ENCODE measurements around the gene CSHL1.

Gene CSHL1

DNA sequence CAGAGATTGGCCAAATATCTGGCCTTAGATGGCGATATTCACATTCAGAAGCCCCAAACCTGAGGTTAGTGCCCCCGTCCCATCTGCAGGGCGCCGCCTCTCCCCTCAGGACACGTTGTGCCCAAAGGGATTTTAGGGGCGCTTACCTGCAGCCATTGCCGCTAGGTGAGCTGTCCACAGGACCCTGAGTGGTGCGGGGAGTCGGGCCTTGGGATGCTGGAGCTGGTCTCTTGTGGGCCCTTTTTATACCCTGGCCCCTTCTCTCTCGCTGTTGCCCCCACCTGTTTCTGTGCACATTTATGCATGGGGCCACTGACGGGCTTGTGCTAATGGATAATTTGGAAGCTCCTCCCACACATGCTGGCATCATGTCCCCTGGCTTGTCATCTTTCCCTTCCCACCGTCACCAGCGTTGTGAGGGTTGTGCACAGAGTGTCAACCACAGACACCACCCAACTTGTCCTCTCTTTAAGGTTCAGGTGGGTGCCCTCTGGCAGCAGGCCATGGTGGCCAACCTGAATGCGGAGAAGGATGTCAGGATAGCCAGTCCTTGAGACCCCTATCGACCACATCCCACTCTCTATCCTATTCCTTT, at the start of gene CSHL1:
CSHL1 (minus strand) TSS at position 218 of the 595 bp plus-strand sequence; CDS start at position 156, 62 bp downstream.
- DNase-seq (ENCODE audit: low read depth) = no peak

DNA sequence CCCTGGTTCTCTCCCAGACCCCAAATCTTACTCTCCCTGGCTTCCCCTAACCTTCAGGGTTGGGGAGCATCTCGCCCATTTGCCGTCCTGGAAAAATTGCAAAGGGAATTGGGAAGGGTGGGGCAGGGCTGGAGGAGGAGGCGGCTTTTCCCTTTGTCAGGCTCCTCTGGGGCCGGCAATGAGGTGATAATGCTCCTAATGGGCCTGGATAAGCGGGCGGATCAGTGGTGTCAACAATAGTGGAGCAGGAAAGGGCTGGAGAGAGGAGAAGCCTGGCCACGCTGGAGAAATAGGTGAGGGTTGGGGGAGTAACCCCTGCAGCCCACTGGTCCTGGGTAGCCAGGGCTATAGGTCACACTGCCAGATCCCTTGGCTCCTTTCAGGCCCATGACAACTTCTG, 49.4 kb upstream of the CSHL1 start:
- DNase-seq (ENCODE audit: low read depth) = no peak

DNA sequence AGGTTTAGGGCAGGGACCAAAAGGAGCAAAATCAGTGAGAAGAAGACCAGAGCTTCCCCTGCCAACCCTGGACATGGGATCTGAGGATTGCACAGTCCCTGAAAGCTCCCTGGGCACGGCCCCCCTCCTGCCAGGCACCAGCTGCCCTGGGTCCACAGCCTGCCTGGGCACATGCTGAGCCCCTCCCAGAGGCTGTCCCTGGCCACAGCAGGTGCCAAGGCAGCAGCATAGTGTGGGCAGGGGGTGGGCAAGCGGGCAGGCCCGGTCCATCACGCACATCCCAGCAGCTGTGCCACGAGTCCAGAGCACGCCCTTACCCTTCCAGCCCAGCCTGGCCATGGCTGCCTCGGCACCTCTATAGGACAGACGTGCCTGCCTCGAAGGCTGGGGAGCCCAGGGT, 48.9 kb upstream of the CSHL1 start:
- no peak for DNase-seq (ENCODE audit: low read depth)

DNA sequence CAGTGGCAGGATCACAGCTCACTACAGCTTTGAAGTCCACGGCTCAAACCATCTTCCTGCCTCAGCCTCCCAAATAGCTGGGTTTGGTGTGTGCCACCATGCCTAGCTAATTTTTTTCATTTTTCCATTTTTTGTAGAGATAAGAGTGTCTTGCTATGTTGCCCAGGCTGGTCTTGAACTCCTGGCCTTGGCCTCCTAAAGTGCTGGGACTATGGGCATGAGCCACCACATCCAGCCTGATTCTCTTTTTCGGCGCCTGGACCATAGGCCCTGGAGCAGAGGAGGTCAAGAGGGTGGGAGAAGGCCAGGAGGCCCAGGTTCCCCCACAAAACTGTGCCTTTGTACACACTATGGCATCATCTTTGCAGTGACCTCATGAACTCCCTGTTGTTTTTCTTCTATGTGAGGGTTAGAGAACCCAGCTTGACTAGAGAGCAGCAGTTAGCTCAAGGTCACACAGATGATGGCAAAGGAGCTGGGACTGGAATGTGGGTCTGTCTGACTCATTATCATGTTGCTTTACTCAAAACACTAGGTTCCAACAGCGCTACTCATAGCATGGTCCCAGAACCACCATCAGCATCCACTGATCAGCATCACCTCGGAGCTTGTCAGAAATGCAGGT, 45.4 kb upstream of the CSHL1 start:
- DNase-seq (ENCODE audit: low read depth) = peak; percentile 73

DNA sequence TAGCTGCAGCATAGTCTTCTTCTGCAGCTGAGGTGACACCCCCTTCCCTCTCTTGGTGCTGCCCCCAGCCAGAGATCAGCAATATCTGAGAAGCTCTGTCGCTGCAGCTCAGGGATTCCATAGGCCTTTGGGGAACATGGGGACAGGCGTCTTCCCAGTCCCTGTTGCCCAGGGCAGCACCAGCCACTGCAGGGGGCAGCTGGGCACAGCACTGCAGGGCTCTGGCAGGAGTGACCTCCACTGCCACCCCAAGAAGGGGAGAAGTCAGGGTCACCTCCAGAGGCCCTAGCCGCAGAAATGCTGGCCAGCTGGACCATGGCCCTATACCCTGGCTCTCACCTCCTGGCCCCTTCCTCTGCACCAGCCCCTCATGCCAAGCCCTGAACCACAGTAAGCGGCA, 44.7 kb upstream of the CSHL1 start:
- DNase-seq (ENCODE audit: low read depth) = no peak

DNA sequence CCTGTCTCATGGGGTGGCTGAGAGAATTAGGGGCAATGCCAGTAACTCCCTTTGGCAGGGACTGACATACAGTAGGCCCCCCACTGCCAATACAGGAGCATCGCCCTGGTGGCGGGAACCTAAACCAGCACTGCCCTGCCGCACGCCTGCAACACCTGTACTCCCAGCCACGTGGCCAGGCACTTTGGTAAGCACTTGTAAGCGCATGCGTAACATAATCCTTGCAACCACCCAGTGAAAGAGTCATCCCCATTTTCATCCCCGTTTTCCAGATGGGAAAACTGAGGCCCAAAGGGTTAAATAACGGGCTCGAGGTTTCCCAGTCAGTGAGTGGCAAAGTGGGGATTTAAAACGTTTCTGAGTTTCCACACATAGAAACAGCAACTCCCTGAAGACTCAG, 44.2 kb upstream of the CSHL1 start:
- DNase-seq (ENCODE audit: low read depth) = no peak

DNA sequence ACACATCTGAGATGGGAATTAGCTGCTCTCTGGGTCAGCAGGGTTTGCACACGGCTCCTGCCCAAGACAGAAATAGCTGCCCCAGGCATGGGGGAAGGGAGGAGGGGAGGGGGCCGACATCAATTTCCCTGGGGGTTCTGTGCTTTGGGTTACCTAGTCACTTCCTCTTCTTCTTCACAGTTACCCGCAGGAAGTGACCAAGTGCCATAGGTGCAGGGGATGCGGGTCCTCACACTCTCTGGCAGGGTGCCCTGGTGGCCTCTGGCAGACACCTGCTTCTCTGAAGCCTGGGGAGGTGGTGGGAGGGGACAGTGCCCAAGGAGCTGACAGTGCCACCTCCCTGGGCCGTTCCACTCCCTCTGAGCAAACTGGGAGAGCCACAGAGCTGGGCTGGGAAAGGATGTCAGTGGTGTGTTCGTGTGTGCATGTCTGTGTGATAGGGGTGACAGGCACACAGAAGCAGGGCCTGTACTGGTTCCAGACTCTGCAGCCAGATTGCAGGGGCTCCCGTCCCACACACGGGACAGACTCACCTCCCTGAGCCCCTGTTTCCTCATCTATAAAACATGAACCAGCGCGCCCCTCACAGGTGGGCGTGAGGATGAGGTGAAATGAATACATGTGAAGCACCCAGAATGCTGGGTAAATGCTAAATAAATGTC, 43.5 kb upstream of the CSHL1 start:
- DNase-seq (ENCODE audit: low read depth) = no peak

DNA sequence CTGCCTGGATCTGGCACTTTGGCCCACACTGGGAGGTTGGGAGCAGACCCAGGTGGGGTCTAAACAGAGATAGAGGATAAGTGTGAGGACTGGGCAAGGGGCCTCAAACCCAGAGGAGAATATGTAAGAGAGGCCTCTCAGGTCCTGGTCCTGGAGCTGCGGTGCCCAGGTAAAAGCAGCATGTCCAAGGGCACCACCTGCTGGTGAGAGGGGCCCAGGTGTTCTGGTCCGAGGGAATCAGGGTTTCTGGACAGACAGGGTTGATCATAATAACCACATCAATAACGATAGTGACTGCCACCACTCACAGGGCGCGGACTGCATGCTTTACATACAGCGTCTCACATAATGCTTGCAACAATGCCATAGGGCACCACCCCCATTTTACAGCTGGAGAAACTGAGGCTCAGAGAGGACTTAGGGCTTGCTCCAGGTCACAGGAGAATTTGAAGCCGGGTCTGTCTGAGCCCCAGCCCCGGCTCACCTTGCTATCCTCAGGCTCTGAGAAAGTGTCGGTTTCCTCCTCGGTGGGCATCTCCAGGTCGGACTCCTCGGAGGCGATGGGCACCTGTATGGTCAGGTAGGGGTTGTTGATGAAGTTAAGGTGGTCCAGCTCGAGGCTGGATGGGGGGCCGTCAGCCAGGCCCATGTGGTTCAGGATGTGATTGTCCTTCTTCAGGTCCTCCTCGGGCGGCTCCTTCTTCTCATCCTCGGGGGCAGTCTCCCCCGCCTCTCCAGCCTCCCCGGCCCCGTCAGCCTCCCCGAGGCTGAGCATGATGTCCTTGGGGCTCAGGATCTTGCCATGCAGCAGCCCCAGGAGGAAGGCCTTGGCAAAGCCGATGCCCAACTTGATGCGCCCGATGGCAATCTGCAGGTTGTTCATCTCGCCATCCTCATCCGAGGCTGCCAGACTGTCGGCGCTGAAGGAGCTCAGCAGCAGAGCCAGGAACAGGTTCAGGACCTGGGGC, 40.2 kb upstream of the CSHL1 start:
- no peak for DNase-seq (ENCODE audit: low read depth)

DNA sequence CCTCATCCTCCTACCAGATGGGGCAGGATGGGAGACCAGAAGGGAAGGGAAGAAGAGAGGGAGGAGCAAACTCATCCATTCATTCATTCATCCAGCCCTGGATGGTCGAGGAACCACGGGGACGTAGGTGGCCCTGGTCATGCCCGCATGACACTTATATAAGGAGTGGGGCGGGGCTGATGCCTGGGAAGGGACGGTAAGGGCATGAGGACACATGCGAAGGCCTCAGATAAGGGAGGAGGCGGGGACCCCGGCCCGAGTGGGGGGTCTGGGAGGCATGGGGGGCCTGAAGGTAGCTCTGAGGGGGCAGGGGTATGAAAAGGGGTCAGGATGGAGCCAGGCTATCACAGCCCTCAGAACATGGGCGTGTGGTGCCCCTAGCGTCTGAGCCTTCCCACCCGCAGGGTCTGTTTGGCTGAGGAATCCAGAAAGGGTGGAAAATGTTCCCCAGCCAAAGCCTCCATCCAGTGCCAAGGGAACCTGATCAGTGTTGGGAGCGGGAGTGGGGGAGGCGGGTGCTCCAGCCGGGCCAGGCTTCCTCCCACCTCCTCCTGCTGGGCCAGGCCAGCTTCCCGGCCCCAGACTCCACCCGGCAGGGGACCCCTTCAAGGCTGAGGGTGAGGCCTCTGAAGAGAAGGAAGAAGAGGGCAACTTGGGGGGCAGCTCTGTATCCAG, 38.7 kb upstream of the CSHL1 start:
- no peak for DNase-seq (ENCODE audit: low read depth)

DNA sequence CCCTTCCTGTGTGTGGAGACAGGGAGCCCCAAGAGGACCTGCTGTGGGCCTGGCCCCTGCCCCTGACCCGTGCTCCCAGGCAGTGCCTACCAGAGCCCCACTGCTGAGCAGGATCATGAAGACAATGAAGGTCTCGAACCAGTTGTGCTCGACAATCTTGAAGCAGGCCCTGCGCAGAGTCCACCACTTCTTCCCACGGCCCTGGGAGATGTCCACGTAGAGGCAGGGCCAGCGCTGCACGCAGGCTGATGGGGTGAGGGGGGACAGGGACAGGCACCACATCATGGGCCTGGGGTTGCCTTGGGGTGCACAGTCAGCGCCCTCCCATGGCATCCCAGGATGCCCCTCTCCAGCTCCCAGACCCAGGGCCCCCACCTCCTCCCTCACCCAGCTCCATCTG, 37.5 kb upstream of the CSHL1 start:
- DNase-seq (ENCODE audit: low read depth) = no peak

DNA sequence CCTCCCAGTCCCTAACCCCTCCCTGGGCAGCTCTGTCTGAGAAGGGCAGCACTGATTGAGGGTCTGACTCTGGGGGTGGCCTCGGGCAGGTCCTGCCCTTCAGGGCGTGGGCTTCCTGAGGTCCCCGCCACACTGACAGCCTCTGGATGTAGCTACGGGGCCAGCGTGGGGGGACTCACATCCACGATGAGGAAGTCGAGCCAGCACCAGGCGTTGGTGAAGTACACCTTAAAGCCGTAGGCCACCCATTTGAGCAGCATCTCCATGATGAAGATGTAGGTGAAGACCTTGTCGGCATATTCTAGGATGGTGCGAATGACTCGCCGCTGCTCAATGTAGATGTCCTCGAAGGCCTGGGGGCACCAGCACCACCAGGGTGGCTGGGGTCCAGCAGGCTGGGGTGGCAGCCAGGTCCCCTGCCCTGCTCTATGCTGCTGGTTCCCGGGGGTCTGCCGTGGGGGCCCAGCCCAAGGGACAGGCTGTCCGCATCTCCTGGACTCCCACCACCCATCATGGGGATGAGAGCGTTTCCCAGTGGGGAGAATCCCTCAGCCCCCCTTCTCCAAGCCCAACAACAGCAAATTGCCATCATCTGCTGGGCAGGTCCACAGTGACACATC, 36.8 kb upstream of the CSHL1 start:
- no peak for DNase-seq (ENCODE audit: low read depth)

DNA sequence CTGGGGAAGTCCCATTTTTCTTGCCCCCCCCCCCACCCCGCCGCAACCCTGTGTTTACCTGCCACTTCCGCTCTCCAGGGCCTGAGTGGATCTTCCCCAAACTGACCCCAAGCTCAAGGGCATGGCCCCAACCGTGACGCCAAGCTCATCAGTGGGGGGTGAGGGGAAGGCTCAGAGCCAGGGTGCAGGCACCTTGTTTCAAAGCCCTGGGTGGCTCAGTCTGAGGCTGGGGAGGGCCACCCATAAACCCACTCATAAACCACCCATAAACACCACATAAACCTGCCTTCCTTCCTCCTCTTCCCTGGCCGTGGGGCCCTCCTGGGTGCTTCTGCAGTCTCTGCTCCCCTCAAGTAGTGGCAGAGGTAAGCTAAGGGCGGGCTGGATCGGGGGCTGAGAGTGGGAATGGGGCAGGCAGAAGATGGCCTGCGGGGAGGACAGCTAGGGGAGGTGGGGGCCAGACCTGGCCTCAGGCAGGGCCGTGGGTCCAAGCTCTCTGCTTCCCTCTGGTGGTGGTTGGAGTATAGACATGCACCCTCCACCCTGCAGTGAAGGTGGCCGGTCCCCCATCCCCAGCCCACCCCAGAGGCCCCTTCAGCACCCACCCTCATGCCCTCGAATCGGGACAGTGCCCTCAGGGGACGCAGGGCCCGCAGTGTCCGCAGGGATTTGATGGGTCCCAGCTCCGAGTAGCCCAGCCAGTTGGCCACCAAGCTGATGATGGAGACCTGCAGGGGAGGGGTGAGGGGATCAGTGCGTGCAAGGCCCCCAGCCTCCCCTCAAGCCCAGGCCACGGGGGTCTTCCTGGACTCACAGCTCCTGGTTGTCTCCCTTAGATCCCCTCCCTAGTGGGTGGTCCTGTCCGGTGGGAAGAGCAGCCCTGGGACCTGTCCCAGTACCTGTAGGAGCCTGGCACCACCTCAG, 35.6 kb upstream of the CSHL1 start:
- peak; percentile 63 for DNase-seq (ENCODE audit: low read depth)

DNA sequence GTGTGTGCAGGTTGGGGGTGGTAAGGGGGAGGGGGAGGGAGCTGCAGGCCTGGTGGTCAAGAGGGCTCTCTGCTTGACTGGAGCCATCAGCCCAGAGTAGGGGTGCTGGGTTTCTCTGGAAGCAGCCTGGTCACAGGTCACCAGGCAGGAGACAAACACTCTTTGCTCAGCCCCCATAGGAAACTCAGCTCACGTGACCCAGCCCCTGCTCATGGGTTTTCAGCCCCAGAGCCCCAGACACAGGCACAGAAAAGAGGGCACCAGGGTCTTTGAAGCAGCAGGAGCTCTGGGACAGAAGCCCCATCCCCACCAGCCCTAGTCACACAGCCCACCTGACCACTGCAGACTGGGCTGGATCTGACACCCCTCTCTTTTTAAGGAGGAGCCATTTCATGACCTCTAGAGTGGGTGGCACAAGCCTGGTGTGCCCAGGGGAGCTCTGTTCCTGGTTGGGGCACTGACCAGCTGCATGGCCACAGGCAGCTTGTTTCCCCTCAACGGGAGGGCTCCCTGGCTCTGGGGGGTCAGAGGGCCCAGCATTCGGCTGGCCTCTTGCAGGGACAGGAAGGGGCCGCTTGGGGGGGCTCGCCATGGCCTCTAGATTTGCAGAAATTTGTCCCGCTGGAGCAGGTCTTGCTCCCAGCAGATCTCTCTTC, 34.9 kb upstream of the CSHL1 start:
- no peak for DNase-seq (ENCODE audit: low read depth)

DNA sequence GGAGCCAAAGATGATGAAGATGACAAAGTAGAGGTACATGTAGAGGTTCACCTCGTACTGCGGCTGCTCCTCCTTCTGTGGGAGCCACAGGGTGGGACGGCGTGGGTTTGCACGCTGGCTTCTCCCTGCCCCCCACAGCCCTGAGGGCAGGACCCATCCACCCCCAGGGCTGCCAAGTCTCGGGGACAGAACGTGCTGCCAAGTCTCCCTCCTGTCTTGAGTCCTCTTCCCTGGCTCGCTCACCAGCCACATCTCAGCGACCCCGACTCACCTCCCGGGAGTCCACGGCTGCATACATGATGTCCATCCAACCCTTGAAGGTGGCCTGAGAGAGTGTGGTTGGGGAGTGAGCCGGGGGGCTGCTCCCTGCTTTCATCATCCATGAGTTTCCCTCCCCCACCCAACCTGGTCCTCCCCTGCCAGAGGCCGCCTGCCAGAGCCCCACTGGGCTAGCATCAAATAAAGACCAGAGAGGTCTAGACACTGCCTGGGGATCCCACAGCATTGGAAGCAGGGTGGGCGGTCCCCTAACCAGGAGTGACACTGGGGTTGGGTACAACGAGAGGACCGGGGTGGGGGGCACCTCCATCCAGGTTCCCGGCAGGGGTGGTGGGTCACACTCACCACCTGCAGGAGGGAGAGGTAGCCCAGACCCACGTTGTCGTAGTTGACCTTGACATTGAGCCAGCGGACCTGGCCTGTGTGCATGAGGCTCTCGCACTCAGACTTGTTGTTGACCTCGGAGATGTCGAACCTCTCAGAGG, 33.9 kb upstream of the CSHL1 start:
- no peak for DNase-seq (ENCODE audit: low read depth)

DNA sequence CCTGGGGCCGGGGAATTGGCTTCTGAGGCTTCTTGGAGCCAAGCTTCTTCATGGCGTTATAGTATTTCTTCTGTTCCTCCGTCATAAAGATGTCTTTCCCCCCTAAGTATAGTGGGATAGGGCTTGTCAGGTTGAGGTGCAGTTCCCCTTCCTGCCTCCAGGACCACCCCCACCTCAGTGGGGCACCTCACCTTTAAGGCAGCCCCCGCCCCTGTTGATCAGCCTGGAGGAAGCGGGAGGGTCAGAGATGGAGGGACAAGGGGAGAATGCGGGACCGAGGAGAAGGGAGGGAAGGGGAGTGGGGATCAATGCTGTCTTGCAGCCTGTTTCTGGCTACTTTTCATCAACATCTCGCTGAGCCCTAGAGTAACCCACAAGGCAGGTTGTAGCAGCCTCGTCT, 32.7 kb upstream of the CSHL1 start:
- no peak for DNase-seq (ENCODE audit: low read depth)

DNA sequence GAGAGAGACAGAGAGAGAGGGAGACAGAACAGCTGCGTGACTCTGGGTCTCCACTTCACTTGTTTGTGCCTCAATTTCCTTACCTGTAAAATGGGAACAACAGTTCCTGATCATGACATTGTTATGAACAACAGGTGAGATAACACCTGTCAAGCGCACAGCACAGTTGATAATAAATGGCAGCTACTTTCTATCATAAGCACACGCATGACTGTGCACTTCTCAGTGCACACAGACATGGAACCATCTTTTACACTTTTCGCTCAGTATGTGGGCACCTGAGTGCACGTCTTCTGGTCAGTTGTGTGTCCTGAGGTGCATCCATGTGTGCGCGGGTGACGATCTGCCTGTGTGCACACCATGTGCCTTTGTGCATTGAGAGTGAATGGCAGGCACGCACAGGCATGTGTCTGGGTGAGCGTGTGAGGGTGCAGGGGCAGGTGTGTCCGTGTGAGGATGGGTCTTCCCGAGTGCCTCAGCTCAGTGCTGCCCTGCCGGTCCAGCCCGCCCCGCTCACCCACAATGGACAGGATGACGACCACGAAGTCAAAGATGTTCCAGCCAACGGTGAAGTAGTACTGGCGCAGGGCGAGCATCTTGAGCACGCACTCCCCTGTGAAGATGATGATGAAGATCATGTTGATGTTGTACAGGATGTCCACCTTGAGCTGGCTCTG, 31.4 kb upstream of the CSHL1 start:
- DNase-seq (ENCODE audit: low read depth) = no peak

DNA sequence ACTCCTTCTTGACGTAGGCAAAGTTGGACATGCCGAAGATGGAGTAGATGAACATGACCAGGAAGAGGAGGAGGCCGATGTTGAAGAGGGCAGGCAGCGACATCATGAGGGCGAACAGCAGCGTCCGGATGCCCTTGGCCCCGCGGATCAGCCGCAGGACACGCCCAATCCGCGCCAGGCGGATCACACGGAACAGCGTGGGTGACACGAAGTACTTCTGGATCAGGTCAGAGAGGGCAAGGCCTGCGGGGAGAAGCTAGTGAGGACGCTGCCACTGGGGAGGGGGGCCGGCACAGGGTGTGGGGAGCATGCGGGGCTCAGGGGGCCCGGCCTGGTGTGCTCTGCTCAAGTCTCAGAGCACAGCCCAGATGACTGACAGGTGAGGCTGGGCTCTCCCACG, 30.7 kb upstream of the CSHL1 start:
- no peak for DNase-seq (ENCODE audit: low read depth)

DNA sequence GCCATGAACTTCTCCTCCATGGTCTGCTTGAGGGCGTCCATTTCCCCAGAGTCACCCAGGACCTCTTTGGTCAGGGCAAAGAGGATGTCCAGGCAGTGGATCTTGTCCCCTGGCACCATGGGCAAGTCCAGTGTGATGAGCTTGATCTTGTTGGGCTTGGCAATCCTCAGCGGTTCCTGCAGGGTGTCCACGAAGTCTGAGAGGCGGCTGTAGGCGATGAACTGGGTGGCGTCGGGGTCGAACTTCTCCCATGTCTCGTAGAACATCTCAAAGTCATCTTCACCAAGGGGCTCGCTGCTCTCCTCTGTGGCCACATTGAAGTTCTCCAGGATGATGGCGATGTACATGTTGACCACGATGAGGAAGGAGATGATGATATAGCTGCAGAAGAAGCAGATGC, 30.1 kb upstream of the CSHL1 start:
- no peak for DNase-seq (ENCODE audit: low read depth)

DNA sequence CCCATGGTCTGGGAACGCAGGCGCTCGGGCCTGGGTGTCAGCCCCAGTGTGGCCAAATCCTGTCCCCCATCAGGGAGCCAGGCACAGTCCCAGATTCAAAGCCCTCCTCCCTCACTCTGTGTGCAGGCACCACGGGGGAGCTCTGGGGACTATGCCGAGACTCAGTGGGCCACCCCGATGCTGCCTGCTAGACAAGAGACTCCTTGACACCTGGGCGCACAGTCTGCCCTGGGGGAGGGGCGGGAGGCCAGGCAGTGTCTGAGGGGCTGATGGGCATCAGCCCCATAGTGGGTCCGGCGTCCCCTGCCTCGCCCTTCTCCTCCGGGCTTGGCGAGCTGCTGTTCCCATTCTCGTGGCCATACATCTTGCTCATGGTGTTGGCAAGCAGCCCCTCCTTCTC, 29.5 kb upstream of the CSHL1 start:
- no peak for DNase-seq (ENCODE audit: low read depth)

Measured in ELR (cell line).